OCI-LY7 (cell line): Measurements from ENCODE around the gene CASP8.

Experiments used
- CTCF ChIP-seq: fragments of 200-600 bp; sonication (generic); conservative IDR thresholded peaks from 2 replicates; pipeline ENCODE4 v1.5.1; 2014; ENCODE audit warnings: mild to moderate bottlenecking, antibody characterized with exemption, low read length, moderate library complexity, mixed read lengths
- EZH2phosphoT487 ChIP-seq: fragments of 200-600 bp; sonication (generic); IDR thresholded peaks from 2 replicates; pipeline ENCODE4 v1.6.1; 2018; ENCODE audit warnings: low read depth, borderline replicate concordance, mild to moderate bottlenecking, mixed run types, antibody characterized with exemption, low read length, moderate library complexity, mixed read lengths

DNA sequence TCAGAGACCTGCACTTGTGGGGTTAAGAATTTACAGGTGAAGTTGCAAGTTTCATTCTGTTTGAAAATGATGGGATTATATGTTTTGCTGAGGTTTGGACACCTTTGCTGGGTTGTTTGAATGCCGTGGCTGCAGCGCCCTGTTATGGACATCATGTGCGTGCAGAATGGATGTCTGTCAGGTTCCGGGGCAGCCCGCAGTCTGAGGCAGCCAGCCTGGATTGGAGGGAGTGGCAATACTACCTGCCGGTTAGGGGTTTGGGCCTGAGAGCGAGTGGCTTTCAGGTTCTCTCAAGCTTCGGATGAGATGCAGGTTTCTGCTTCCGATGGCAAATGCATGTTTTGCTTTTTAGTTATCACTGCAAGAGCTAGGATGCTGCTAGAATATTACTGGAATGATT, 1.1 kb downstream of the CASP8 start:
- TF ChIP-seq CTCF (no peak), EZH2phosphoT487 (no peak)
